ENCODE measurements around the gene NACA2. TPM values are rescaled to one million over a fixed set of nuclear protein-coding genes. Genes with fewer than 3 reads are reported as not detected.

The NACA2 gene
- total RNA-seq (2012; rRNA removed) (not detected in 2 replicates), polyA plus RNA-seq (2012; rRNA removed) (not detected in 2 replicates), Bru-seq, nascent RNA (not detected), BruChase-seq, experiment 1, labeled RNA remaining after a 6-hour chase (percentile 21 among the genes with signal in this experiment), BruChase-seq, experiment 2, labeled RNA remaining after a 2-hour chase (not detected)
- polyA plus RNA-seq (2012; cell fraction: cytosol; rRNA removed) = not detected in 2 replicates
- not detected in 2 replicates for polyA plus RNA-seq (2012; cell fraction: nucleus; rRNA removed; ENCODE audit: low replicate concordance)
- long read RNA-seq = 0 reads

DNA sequence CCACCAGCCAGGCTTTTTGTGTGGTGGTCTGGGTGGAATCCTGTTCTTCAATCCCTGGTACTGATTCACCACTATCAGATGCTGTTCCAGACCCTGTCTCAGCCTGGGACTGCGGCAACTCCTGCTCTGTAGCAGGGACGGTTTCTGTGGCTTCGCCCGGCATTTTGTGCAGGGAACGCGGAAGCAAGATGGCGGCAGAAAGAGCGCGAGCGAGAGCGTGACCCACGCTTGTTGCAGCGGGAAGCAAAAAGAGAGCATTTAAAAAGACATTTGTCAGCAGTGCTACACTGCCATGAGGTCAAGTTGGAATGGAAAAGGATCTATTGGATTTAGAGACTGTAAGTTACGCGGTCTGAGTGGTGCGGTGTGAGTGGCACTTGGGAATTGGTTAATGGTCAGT, at the start of gene NACA2:
Gene NACA2 (minus strand): TSS at position 202 of the 400 bp plus-strand sequence. CDS start 39 bp downstream, at position 163.
- Histone ChIP-seq H3K18ac (ENCODE audit: low read depth, low read length) (no peak within 1 kb of the TSS), H3K36me3 (ENCODE audit: control insufficient read depth, insufficient read depth, low read length) (no peaks in the 10 kb centered on the region), H4K5ac (ENCODE audit: low read depth, low read length) (no peak within 1 kb of the TSS), H2BK20ac (ENCODE audit: low read depth, low read length) (no peak within 1 kb of the TSS), H3K9me1 (ENCODE audit: insufficient read depth, low read length) (no peaks in the 10 kb centered on the region), H2AFZ (replicated peaks; ENCODE audit: low read length, poor library complexity) (no peak within 1 kb of the TSS), H3K4me1 (ENCODE audit: control insufficient read depth, insufficient read depth, low read length) (no peaks in the 10 kb centered on the region), H4K20me1 (ENCODE audit: insufficient read depth, low read length) (no peaks in the 10 kb centered on the region), H4K91ac (ENCODE audit: insufficient read depth, low read depth, low read length) (no peak within 1 kb of the TSS), H2BK15ac (ENCODE audit: low read depth, low read length) (no peak within 1 kb of the TSS), H3K14ac (replicated peaks; ENCODE audit: low read depth, low read length) (no peak within 1 kb of the TSS), H3K27ac (ENCODE audit: insufficient read depth, low read length) (no peak within 1 kb of the TSS), H3K9ac (ENCODE audit: low read depth, low read length) (no peak within 1 kb of the TSS), H3K23ac (ENCODE audit: low read depth, low read length) (no peak within 1 kb of the TSS), H3K4me2 (ENCODE audit: low read depth, low read length) (no peak within 1 kb of the TSS), H4K8ac (ENCODE audit: low read depth in 2 of 2, low read length in 2 of 2) (no peak within 1 kb of the TSS), H3K79me1 (ENCODE audit: low read depth in 1 of 2, low read length in 2 of 2) (no peaks in the 10 kb centered on the region), H3K4ac (ENCODE audit: low read depth, low read length) (no peak within 1 kb of the TSS), H2BK120ac (ENCODE audit: low read depth, low read length) (no peak within 1 kb of the TSS), H3K4me3 (ENCODE audit: insufficient read depth, low read depth, low read length) (no peak within 1 kb of the TSS), H2AK5ac (ENCODE audit: low read depth, low read length) (no peak within 1 kb of the TSS), H2AK9ac (replicated peaks; ENCODE audit: low read depth, low read length, poor library complexity) (no peak within 1 kb of the TSS), H3K56ac (ENCODE audit: extremely low read depth, insufficient read depth, low read length) (no peak within 1 kb of the TSS), H2BK5ac (ENCODE audit: low read depth, low read length, poor library complexity, severe bottlenecking) (no peak within 1 kb of the TSS), H3K27me3 (ENCODE audit: control insufficient read depth, insufficient read depth, low read length) (peaks cover 34% of the 10 kb centered on the region), H3K9me3 (ENCODE audit: control insufficient read depth, insufficient read depth, low read length) (no peaks in the 10 kb centered on the region)
- in situ Hi-C loops (cut with MboI; ENCODE audit: low sequenced_read_pairs) (no loop called here), dilution Hi-C loops (cut with HindIII; ENCODE audit: low sequenced_read_pairs, unreplicated experiment) (no loop called here), intact Hi-C loops (cut with micrococcal nuclease) (no loop called here)
- no peak for ATAC-seq (ENCODE audit: low read depth)
- 97% methylated on average over 13 of the region's 16 CpGs; no CpG with 5 or more reads in 1 of the 2 experiments for WGBS, 2 experiments (ENCODE audit: extremely low coverage in 2 of 2, insufficient read length in 1 of 2)
- DNase-seq = no peak
- ChIA-PET CTCF (no interaction called here), POLR2A (ENCODE audit: unreplicated experiment) (no interaction called here)
- no TSS peak for BruUV-seq (replicated peaks)
- TF ChIP-seq MXI1 (IDR thresholded peaks at IDR 0.05; ENCODE audit: borderline replicate concordance, low read depth, low read length) (no peak), FOS (IDR thresholded peaks at IDR 0.05; ENCODE audit: low read depth, low read length) (no peak)

Data from IMR-90 (cell line).